Measurements from ENCODE around the gene PIN1. TPM values are rescaled to one million over a fixed set of nuclear protein-coding genes. Genes with fewer than 3 reads are reported as not detected.

PIN1 gene
- total and polyA plus RNA-seq, 2 of the 13 experiments (the other 11 are each of a cell fraction or from before 2014, with no cell fraction given), result 31.9 to 72.0 TPM

DNA sequence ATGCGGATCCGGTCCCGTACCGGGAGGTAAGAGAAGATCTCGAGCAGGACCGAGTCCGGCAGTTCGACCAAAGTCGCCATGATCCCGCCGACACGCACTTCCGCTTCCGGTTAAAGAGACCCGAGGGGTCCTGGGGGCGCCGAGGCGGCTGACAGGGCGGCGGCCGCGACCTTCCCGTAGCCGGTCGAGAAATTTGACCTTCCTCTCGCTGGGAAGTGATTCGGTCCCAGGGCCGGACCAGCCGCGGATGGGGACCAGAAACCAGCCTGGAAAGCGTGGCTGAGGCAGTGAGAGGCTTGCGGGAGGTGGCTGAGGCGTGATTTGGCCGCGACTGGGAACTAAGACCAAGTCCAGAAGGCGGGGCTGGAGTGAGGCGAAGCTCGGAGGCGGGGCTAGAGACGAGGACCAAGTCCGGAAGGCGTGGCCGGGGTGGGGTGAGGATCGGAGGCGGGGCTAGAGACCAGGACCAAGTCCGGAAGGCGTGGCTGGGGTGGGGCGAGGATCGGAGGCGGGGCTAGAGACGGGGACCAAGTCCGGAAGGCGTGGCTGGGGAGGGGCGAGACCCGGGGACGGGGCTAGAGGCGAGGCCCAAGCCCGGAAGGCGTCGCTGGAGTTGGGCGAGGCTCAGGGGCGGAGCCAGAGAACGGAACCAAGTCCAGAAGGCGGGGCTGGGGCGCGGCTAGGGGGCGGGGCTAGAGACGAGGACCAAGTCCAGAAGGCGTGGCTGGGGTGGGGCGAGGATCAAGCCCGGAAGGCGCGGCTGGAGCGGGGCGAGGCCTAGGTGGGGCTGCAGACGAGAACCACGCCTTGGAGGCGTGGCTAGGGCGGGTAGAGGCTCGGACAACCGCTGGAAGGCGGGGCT, 16.2 kb upstream of the PIN1 start, which contains the start of gene FBXL12 (continued):
- TF ChIP-seq ZNF775 (CRISPR knock-in tag; IDR thresholded peaks at IDR 0.05; ENCODE audit: borderline replicate concordance) (no peak; the same call in 1 of the 2 replicates), ZNF556 (CRISPR knock-in tag; IDR thresholded peaks at IDR 0.05; ENCODE audit: borderline replicate concordance) (peak; percentile 83; the same call in 1 of the 2 replicates), GTF3A (CRISPR knock-in tag; conservative IDR thresholded peaks at IDR 0.05) (no peak), ESRRA (CRISPR knock-in tag; IDR thresholded peaks at IDR 0.05; ENCODE audit: low read depth) (peak; percentile 78; the same call in 1 of the 2 replicates), RFXAP (CRISPR knock-in tag; IDR thresholded peaks at IDR 0.05; ENCODE audit: borderline replicate concordance) (peak; percentile 1; the same call in 1 of the 2 replicates), RBAK (CRISPR knock-in tag; IDR thresholded peaks at IDR 0.05) (no peak), MED13 (CRISPR knock-in tag; IDR thresholded peaks at IDR 0.05) (0 out of 2 replicates have a peak, but pooled peaks have one; percentile 19), FOXJ3 (CRISPR knock-in tag; IDR thresholded peaks at IDR 0.05; ENCODE audit: borderline replicate concordance) (no peak), ZKSCAN8 (CRISPR knock-in tag; IDR thresholded peaks at IDR 0.05; ENCODE audit: borderline replicate concordance) (no peak), NCOR1 (IDR thresholded peaks at IDR 0.05; ENCODE audit: borderline replicate concordance, low read length) (no peak), ZNF501 (CRISPR knock-in tag; IDR thresholded peaks at IDR 0.05) (peak; percentile 92), ZNF124 (CRISPR knock-in tag; IDR thresholded peaks at IDR 0.05) (no peak), RBFOX2 (IDR thresholded peaks at IDR 0.05; ENCODE audit: low read depth, low read length) (peak; percentile 95), KDM1A (CRISPR knock-in tag; IDR thresholded peaks at IDR 0.05) (no peak), SCMH1 (CRISPR knock-in tag; IDR thresholded peaks at IDR 0.05; ENCODE audit: borderline replicate concordance) (no peak), SALL2 (CRISPR knock-in tag; IDR thresholded peaks at IDR 0.05) (no peak), ZNF260 (CRISPR knock-in tag; IDR thresholded peaks at IDR 0.05; ENCODE audit: borderline replicate concordance, low read depth) (no peak), IKZF4 (CRISPR knock-in tag; IDR thresholded peaks at IDR 0.05; ENCODE audit: borderline replicate concordance, low read depth, not compliant biosample characterization) (peak; percentile 72)
- TF ChIP-seq, protein P1, sequence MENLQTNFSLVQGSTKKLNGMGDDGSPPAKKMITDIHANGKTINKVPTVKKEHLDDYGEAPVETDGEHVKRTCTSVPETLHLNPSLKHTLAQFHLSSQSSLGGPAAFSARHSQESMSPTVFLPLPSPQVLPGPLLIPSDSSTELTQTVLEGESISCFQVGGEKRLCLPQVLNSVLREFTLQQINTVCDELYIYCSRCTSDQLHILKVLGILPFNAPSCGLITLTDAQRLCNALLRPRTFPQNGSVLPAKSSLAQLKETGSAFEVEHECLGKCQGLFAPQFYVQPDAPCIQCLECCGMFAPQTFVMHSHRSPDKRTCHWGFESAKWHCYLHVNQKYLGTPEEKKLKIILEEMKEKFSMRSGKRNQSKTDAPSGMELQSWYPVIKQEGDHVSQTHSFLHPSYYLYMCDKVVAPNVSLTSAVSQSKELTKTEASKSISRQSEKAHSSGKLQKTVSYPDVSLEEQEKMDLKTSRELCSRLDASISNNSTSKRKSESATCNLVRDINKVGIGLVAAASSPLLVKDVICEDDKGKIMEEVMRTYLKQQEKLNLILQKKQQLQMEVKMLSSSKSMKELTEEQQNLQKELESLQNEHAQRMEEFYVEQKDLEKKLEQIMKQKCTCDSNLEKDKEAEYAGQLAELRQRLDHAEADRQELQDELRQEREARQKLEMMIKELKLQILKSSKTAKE (CRISPR knock-in tag; IDR thresholded peaks at IDR 0.05; ENCODE audit: borderline replicate concordance), result no peak
- TF ChIP-seq, protein P2, sequence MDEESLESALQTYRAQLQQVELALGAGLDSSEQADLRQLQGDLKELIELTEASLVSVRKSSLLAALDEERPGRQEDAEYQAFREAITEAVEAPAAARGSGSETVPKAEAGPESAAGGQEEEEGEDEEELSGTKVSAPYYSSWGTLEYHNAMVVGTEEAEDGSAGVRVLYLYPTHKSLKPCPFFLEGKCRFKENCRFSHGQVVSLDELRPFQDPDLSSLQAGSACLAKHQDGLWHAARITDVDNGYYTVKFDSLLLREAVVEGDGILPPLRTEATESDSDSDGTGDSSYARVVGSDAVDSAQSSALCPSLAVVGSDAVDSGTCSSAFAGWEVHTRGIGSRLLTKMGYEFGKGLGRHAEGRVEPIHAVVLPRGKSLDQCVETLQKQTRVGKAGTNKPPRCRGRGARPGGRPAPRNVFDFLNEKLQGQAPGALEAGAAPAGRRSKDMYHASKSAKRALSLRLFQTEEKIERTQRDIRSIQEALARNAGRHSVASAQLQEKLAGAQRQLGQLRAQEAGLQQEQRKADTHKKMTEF (CRISPR knock-in tag; IDR thresholded peaks at IDR 0.05), result peak; percentile 88; the same call in 1 of the 2 replicates
- TF ChIP-seq, protein P3, sequence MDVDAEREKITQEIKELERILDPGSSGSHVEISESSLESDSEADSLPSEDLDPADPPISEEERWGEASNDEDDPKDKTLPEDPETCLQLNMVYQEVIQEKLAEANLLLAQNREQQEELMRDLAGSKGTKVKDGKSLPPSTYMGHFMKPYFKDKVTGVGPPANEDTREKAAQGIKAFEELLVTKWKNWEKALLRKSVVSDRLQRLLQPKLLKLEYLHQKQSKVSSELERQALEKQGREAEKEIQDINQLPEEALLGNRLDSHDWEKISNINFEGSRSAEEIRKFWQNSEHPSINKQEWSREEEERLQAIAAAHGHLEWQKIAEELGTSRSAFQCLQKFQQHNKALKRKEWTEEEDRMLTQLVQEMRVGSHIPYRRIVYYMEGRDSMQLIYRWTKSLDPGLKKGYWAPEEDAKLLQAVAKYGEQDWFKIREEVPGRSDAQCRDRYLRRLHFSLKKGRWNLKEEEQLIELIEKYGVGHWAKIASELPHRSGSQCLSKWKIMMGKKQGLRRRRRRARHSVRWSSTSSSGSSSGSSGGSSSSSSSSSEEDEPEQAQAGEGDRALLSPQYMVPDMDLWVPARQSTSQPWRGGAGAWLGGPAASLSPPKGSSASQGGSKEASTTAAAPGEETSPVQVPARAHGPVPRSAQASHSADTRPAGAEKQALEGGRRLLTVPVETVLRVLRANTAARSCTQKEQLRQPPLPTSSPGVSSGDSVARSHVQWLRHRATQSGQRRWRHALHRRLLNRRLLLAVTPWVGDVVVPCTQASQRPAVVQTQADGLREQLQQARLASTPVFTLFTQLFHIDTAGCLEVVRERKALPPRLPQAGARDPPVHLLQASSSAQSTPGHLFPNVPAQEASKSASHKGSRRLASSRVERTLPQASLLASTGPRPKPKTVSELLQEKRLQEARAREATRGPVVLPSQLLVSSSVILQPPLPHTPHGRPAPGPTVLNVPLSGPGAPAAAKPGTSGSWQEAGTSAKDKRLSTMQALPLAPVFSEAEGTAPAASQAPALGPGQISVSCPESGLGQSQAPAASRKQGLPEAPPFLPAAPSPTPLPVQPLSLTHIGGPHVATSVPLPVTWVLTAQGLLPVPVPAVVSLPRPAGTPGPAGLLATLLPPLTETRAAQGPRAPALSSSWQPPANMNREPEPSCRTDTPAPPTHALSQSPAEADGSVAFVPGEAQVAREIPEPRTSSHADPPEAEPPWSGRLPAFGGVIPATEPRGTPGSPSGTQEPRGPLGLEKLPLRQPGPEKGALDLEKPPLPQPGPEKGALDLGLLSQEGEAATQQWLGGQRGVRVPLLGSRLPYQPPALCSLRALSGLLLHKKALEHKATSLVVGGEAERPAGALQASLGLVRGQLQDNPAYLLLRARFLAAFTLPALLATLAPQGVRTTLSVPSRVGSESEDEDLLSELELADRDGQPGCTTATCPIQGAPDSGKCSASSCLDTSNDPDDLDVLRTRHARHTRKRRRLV (CRISPR knock-in tag; IDR thresholded peaks at IDR 0.05), result no peak
